ENCODE results near the gene GGTLC3.
"Not testable (repeated sequence)": the region's sequence is repeated elsewhere in the genome, so short reads cannot be mapped to it uniquely, and the experiment has no call there.

DNA sequence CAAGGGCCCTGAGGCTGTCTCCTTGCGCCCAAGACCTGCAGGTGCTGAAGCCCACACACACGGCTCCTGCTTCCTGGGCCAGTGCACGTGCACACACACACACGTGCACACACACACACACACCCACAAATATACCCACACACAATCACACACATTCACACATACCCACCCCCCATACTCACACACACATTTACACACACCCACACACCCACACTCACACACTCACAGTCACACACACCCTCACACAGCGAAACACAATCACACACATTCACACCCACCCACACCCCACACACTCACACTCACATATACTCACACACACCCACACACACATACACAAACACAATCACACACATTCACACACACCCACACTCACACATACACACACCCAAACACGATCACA lies 6.6 kb downstream of the GGTLC3 start:
- not testable (repeated sequence) for TF ChIP-seq CTCF (IDR thresholded peaks at IDR 0.05; ENCODE audit: low read depth, low read length); POLR2A (IDR thresholded peaks at IDR 0.05; ENCODE audit: extremely low read depth, insufficient read length); MYC (IDR thresholded peaks at IDR 0.05; ENCODE audit: low read depth, low read length)

All from NB4 (cell line).